SK-N-SH treated with all-trans-retinoic acid at 6 μM for 48 hours (cell line): Measurements from ENCODE around the gene LRRC53.

Experiments used
- ATAC-seq: fragments of 200-7000 bp; cut with Tn5 transposase; 3 replicates; pipeline ENCODE4 v1.9.1; 2020; ENCODE audit warnings: mild to moderate bottlenecking, moderate library complexity
- ARNTL ChIP-seq: fragments of 450-650 bp; formaldehyde crosslinking; IDR thresholded peaks from 2 replicates; pipeline ENCODE4 v1.5.0; 2020; ENCODE audit warnings: low read depth, mild to moderate bottlenecking, moderate library complexity, borderline replicate concordance
- BACH2 ChIP-seq: fragments of 250-450 bp; sonication (Bioruptor Pico); IDR thresholded peaks from 2 replicates; pipeline ENCODE4 v1.9.0; 2021; ENCODE audit warnings: mild to moderate bottlenecking, borderline replicate concordance
- CSDC2 ChIP-seq: fragments of 250-450 bp; sonication (Bioruptor Pico); IDR thresholded peaks from 2 replicates; pipeline ENCODE4 v1.5.0; 2020; ENCODE audit warnings: mild to moderate bottlenecking, moderate library complexity
- CSRNP3 ChIP-seq: fragments of 250-450 bp; sonication (Bioruptor Pico); IDR thresholded peaks from 2 replicates; pipeline ENCODE4 v1.5.1; 2021; ENCODE audit warnings: mild to moderate bottlenecking, moderate library complexity
- ESRRG ChIP-seq: fragments of 250-450 bp; sonication (Bioruptor Pico); IDR thresholded peaks from 2 replicates; pipeline ENCODE4 v1.6.1; 2021; ENCODE audit warnings: mild to moderate bottlenecking
- ISL1 ChIP-seq: fragments of 250-450 bp; sonication (Bioruptor Pico); IDR thresholded peaks from 2 replicates; pipeline ENCODE4 v2.1.2; 2022; ENCODE audit warnings: mild to moderate bottlenecking, moderate library complexity
- OSR1 ChIP-seq: fragments of 250-450 bp; sonication (Bioruptor Pico); IDR thresholded peaks from 2 replicates; pipeline ENCODE4 v1.8.0; 2022; ENCODE audit warnings: moderate library complexity, mild to moderate bottlenecking, inconsistent platforms
- PATZ1 ChIP-seq: fragments of 250-450 bp; sonication (Bioruptor Pico); IDR thresholded peaks from 2 replicates; pipeline ENCODE4 v1.8.0; 2020; ENCODE audit warnings: mild to moderate bottlenecking, moderate library complexity, borderline replicate concordance
- PPARA ChIP-seq: fragments of 250-450 bp; sonication (Bioruptor Pico); IDR thresholded peaks from 2 replicates; pipeline ENCODE4 v1.5.0; 2020; ENCODE audit warnings: mild to moderate bottlenecking, borderline replicate concordance
- TCF4 ChIP-seq: fragments of 250-450 bp; sonication (Bioruptor Pico); IDR thresholded peaks from 2 replicates; pipeline ENCODE4 v1.8.0; 2021; ENCODE audit warnings: mild to moderate bottlenecking, moderate library complexity, borderline replicate concordance
- TOX ChIP-seq: fragments of 250-450 bp; sonication (Bioruptor Pico); IDR thresholded peaks from 2 replicates; pipeline ENCODE4 v1.8.0; 2021; ENCODE audit warnings: mild to moderate bottlenecking, moderate library complexity, borderline replicate concordance
- TSHZ2 ChIP-seq: fragments of 250-450 bp; sonication (Bioruptor Pico); IDR thresholded peaks from 2 replicates; pipeline ENCODE4 v1.5.0; 2020; ENCODE audit warnings: mild to moderate bottlenecking, moderate library complexity
- ZC3H10 ChIP-seq: fragments of 250-450 bp; sonication (Bioruptor Pico); IDR thresholded peaks from 2 replicates; pipeline ENCODE4 v1.5.1; 2021; ENCODE audit warnings: mild to moderate bottlenecking, moderate library complexity
- ZFP3 ChIP-seq: fragments of 250-450 bp; sonication (Bioruptor Pico); IDR thresholded peaks from 2 replicates; pipeline ENCODE4 v1.5.0; 2020; ENCODE audit warnings: mild to moderate bottlenecking, moderate library complexity
- ZFP30 ChIP-seq: fragments of 450-650 bp; formaldehyde crosslinking; IDR thresholded peaks from 2 replicates; pipeline ENCODE4 v1.5.0; 2022; ENCODE audit warnings: mild to moderate bottlenecking, moderate library complexity
- ZNF565 ChIP-seq: fragments of 450-650 bp; formaldehyde crosslinking; conservative IDR thresholded peaks from 2 replicates; pipeline ENCODE4 v1.5.0; 2020; ENCODE audit warnings: low read depth, mild to moderate bottlenecking, moderate library complexity
- ZNF70 ChIP-seq: fragments of 450-650 bp; formaldehyde crosslinking; IDR thresholded peaks from 2 replicates; pipeline ENCODE4 v1.5.0; 2020; ENCODE audit warnings: mild to moderate bottlenecking, moderate library complexity
- ZNF8 ChIP-seq: fragments of 450-650 bp; formaldehyde crosslinking; IDR thresholded peaks from 2 replicates; pipeline ENCODE4 v1.5.0; 2020; ENCODE audit warnings: mild to moderate bottlenecking, moderate library complexity
- TF ChIP-seq, protein P1 (sequence below): fragments of 250-450 bp; sonication (Bioruptor Pico); IDR thresholded peaks from 2 replicates; pipeline ENCODE4 v1.8.0; 2021; ENCODE audit warnings: low read depth, mild to moderate bottlenecking, moderate library complexity, borderline replicate concordance

Gene LRRC53

DNA sequence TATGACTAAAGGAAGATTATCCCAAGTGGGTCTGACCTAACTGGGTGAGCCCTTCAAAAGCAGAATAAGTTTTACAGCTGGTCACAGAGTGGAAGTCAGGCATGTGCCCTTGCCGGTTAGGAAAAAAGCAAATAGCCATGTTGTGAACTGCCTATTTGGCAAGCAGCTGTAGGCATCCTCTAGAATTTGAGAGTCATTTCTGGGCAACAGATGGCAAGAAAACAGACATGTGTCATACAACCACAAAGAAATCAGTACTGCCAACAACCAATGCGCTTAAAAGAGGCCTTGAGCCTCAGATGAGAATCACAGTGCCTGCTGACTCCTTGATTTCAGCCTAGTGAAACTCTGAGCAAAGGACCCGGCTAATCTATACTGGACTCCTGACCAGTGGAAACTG, 26.8 kb downstream of the LRRC53 start:
- TF ChIP-seq, protein P1, sequence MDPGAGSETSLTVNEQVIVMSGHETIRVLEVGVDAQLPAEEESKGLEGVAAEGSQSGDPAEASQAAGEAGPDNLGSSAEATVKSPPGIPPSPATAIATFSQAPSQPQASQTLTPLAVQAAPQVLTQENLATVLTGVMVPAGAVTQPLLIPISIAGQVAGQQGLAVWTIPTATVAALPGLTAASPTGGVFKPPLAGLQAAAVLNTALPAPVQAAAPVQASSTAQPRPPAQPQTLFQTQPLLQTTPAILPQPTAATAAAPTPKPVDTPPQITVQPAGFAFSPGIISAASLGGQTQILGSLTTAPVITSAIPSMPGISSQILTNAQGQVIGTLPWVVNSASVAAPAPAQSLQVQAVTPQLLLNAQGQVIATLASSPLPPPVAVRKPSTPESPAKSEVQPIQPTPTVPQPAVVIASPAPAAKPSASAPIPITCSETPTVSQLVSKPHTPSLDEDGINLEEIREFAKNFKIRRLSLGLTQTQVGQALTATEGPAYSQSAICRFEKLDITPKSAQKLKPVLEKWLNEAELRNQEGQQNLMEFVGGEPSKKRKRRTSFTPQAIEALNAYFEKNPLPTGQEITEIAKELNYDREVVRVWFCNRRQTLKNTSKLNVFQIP (CRISPR knock-in tag): no peak
- TF ChIP-seq OSR1 (CRISPR knock-in tag) (no peak), TCF4 (no peak), PPARA (CRISPR knock-in tag) (no peak), TSHZ2 (CRISPR knock-in tag) (no peak), ESRRG (CRISPR knock-in tag) (no peak), ZNF8 (CRISPR knock-in tag) (no peak), BACH2 (no peak), ZFP3 (no peak), CSRNP3 (CRISPR knock-in tag) (no peak), ZNF70 (CRISPR knock-in tag) (no peak), ISL1 (no peak), ARNTL (no peak), ZNF565 (CRISPR knock-in tag) (no peak)
- no peak for ATAC-seq

DNA sequence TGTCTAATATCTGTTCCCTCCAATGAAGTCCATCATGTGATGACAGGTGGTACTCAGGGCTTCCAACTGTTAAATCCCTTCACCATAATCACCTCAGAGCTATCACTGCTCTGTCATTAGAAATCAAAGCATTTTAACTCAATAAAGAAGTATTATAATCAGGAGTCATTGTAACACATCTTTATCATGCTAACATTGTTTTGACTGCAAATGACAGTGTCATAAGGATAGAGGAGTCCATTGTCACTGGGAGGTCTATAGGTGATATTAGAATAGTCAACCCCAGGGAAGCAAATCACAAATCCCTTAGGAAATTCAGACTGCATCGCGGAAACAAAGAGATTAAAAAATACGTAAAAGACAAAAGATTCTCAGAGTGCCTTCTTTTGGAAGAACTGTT, 30.8 kb downstream of the LRRC53 start:
- no peak for ATAC-seq
- TF ChIP-seq CSRNP3 (CRISPR knock-in tag) (no peak), ZNF8 (CRISPR knock-in tag) (no peak), BACH2 (no peak), TOX (CRISPR knock-in tag) (no peak), ZFP3 (no peak), CSDC2 (CRISPR knock-in tag) (no peak), ZNF70 (CRISPR knock-in tag) (no peak), ZFP30 (no peak), ZC3H10 (CRISPR knock-in tag) (no peak), TCF4 (no peak), TSHZ2 (CRISPR knock-in tag) (no peak)
- TF ChIP-seq, protein P1 (CRISPR knock-in tag): no peak

DNA sequence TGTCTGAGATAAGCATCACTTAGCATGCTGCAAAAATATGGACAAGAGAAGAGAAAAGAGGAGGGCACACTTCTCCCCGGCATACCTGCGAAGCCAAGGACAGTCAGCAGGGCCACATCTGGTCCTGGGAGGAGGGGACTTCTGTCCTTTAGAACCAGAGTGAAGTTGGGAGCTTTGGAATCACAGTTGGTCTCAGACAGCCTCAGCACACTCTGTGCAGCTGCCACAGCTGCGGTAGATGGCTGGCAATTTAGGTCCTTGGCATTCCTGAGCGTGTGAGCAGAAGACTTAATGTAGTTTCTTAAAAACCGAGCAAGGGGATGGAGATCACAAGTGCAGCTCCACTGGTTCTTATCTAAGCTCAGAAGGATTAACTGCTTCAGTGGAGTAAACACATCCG, 32.3 kb downstream of the LRRC53 start:
- no peak for ATAC-seq
- TF ChIP-seq PATZ1 (CRISPR knock-in tag) (no peak), ISL1 (no peak), TOX (CRISPR knock-in tag) (no peak), ARNTL (no peak), CSRNP3 (CRISPR knock-in tag) (no peak), BACH2 (no peak), ZNF70 (CRISPR knock-in tag) (no peak)
